ENCODE measurements around the gene GPR162.

The GPR162 gene

DNA sequence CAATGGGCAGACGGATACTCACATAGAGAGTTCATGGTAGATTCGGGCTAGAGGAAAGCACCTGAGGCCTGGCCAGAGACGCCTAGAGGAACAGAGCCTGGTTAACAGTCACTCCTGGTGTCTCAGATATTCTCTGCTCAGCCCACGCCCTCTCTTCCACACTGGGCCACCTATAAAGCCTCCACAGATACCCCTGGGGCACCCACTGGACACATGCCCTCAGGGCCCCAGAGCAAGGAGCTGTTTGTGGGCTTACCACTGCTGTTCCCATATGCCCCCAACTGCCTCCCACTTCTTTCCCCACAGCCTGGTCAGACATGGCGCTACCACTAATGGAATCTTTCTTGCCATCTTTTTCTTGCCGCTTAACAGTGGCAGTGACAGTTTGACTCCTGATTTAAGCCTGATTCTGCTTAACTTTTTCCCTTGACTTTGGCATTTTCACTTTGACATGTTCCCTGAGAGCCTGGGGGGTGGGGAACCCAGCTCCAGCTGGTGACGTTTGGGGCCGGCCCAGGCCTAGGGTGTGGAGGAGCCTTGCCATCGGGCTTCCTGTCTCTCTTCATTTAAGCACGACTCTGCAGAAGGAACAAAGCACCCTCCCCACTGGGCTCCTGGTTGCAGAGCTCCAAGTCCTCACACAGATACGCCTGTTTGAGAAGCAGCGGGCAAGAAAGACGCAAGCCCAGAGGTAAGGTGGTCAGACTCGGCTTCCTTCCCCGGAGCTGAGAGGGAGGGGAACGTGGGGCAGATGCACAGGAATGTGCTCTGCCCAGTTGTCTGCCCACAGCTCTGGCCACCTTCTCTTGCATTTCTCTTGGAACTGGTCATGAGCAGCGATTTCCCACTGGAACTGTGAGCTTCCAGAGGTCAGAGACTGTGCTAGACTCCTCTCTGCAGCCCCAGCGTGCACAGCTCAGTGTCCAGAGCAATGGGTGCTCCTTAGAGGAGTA lies 32.4 kb upstream of the GPR162 start, which contains the start of gene CD4:
TSS of gene CD4 (plus strand) at position 557 of the 953 bp plus-strand sequence. CDS start 10,611 bp downstream, outside the sequence.
- peak; percentile 76 for DNase-seq

DNA sequence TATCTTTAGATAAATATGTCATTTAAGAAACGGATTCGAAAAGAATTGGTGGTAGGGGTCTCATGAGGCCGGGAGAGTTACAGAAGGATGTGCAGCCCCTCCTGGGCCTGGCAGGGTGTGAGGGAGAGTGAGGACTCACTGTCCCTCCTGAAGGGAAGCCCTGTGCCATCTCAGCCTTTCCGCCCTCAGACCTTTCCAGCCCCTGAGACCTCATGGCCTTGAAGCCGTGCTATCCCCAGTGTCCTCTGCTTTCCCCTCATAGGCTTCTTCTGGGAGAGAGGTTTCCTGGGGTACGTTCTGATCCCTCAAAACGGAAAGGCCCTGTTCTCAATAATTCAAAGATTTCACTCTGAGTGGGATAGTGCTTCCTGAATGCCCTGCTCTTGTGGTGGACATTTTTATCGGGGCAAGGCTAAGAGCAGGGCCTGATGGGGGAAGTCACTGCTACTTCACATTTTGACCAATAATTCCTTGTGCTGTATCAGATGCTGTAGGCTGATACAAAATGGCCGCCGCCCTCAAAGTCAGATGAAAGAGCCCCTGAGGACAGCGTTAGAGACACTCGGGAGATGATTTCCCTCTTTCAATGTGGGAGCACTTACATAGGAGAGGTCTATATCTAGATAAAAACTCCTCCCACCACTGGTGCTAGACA lies 31.0 kb upstream of the GPR162 start:
- peak in 1 of 2 donors; percentile 48 for DNase-seq

DNA sequence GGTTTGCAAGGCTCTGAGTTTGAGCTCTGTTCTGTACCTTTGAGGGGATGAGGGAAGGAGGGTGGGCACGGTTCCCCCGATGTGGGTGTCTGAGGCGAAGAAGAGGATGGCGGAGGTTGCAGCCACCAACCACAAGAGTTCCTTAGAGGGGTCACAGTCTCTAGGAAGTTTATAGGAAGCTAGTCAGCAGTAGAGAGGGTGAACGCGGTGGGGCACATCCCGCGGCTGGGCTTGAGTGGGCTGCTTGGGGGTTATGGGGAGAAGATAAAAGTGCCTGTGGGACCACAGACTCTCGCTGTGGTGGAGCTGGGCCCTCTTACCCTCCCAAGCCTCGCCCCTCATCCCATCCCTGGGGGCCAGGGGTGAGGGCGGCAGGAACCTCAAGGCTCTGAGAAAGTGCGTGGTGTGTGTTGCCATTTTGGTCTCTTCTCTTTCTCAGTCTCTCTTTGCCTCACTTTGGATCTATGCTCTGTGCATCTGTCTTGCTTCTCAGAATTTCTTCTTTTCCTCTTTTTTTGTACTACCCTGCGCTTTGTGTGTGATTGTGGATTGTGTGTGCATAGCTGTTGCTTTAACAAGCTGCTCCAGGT lies 29.6 kb upstream of the GPR162 start:
- no peak for DNase-seq

DNA sequence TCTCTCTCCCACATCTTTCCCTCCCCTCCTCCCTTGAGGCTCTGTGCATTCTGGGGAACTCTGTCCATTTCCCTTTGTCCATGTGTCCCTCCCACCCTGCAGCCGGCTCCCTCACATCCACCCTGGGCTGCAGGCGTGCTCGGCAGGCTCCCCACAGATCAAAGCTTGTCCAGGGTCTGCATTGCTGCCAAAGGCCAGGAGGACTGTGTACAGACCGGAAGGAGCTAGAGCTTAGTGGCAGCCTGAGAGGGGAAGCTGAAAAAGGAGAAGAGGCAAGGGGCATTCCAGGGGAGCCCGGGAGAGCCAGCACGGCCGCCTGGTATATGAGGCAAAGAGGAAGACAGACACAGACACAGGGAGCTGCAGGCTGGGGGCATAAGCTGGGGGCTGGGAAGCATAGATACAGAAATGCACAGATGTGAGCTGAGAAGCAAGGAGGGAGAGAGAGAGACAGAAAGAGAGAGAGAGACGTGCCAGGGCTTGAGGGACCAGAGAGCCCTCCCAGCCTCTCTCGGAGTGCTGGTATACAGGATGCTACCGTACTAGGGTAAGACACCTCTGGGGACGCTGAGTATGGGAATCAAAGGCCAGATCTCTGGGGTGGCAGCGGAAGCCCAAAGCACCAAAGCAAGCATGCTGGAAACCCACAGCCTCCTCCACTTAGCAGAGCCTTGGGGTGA lies 29.0 kb upstream of the GPR162 start:
- DNase-seq = peak; percentile 48 to 61

DNA sequence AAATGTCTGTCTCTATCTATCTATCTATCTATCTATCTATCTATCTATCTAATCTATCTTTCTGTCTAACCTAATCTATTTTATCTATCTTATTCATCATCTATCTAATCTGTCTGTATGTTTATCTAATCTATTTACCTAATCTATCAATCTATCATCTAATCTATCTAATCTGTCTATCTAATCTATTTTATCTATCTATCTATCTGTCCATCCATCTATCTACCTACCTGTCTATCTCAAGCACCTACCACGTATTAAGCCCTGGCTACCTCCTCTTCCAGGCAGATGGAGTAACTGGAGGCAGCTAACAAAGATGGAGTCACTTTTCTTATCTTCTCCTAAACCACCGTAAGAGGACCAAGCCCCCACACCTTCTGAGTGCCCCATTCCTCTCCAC lies 26.5 kb upstream of the GPR162 start:
- no peak for DNase-seq

DNA sequence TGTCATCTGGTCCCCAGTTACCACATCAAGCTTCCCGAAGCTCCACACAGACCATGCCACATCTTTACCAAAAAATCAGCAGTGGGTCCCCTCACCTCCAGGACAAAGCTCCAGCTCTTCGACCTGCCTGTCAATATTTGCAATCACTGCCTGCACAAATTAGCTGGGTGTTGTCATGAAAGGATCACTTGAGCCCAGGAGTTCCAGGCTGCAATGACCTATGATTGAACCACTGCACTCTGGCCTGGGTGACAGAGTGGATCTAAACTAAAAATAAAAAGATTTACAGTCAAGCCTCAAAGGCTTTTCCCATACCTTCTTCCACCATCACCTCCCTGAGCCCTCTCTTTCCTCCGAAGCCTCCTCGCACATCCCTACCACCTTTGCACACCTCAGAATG lies 25.0 kb upstream of the GPR162 start:
- no peak for DNase-seq

DNA sequence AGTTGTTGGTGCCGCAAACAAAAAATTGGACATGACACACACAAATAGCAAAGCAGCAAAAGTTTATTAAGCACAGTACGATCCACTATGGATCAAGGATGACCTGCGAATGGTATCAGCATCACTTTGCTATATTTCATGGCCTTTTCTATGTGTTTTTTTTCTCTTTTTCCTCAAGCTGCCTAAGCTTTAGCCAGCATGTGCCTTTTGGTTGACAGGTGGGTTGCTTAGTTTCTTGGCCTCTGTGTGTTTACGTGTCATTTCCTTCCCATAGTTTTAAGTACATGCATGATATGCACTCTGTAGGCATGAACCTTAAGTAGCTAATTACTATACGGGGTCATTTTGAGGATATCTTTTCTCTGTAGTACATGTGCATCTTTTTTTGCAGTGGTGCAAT lies 22.5 kb upstream of the GPR162 start:
- DNase-seq = no peak

DNA sequence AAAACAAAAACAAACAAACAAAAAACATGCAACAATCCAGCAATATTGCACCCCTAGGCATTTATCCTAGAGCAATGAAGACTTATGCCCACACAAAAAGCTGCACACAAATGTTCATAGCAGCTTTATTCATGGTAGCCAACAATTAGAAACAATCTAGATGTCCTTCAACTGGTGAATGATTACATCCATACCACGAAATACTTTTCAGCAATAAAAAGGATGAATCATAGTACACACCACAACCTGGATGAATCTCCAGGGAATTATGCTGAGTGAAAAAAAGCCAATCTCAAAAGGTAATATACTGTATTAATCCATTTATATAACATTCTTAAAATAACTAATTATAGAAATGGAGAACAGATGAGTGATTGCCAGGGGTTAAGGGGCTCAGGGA lies 14.5 kb upstream of the GPR162 start:
- DNase-seq = no peak

DNA sequence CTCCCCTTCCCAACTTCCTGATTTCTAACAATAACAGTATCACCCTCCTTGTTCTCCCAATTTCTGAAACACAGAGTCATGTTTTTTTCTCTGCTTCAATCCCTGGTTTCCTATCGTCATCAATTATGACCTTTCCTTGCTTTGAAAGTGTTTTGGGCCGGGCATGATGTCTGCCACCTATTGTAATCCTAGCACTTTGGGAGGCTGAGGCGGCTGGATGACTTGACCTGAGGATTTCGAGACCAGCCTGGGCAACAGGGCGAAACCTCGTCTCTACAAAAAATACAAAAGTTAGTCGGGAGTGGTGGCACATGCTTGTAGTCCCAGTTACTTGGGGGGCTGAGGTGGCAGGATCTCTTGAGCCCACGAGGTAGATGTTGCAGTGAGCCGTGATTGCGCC lies 12.6 kb upstream of the GPR162 start:
- DNase-seq = no peak

DNA sequence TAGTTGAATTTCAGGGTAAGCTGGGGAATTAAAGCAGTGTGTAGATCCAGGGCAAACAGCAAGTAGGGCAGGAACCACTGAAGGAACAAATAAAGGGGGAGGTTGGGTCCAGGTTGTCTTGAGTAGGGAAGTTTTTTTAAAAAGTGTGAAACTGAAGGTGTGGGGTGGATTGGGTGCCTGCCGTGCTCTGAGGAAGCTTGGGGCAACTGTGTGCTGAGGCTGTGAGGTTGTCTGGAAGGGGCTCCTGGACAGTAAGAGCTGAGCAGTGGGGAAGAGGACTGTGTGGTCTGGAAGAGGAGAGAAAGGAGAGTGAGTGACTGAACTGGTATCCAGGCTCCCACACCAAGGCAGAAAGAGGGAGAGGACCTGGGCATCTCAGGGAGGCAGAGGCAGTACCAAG lies 10.9 kb upstream of the GPR162 start:
- DNase-seq = no peak

DNA sequence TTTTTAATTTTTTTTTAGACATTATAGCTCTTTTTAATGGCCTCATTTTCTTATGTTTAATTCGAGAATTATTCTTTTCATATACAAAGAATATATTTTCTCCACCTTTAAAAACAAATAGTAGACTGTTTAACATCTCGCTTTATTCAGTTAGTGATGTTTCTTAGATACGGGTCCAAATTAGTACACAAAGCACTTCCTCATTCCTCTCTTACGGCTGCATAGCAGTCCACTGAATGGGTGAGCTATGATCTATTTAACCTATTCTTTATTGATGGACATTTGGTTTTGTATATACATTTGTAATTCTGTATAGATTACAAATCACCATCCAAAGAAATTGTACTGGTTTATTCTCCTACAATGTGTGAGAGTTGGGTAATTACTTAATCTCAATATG lies 8.3 kb upstream of the GPR162 start:
- no peak for DNase-seq

DNA sequence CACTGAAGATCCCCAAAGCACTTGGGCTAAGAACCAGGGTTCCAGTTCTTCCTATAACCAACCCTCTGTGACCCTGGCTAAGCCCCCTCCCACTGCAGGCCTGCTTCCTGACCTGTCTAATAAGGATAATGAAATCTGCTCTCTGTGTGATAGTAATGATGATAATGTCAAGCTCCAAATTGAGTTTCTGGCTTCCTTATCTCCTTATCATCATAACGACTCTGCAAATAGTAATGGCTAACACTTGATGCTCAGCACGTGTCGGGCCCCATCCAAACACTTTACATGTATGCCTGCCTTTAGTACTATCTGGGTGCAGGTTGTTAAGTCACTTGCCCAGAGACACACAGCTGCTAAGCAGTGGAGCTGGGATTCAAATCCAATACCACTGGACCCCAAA lies 5.0 kb upstream of the GPR162 start:
- DNase-seq = no peak

DNA sequence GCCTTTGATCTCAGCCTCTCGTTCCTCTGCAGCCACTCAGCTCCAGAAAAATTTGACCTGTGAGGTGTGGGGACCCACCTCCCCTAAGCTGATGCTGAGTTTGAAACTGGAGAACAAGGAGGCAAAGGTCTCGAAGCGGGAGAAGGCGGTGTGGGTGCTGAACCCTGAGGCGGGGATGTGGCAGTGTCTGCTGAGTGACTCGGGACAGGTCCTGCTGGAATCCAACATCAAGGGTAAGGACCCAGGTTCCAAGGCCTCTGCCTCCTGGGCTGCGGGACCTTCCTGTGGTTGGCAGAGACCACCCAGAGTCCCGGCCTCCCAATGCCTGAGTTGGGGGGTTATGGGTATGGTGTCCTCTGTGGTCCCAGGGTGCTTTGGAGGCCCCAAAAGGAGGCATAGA lies 4.5 kb upstream of the GPR162 start:
- no peak for DNase-seq

DNA sequence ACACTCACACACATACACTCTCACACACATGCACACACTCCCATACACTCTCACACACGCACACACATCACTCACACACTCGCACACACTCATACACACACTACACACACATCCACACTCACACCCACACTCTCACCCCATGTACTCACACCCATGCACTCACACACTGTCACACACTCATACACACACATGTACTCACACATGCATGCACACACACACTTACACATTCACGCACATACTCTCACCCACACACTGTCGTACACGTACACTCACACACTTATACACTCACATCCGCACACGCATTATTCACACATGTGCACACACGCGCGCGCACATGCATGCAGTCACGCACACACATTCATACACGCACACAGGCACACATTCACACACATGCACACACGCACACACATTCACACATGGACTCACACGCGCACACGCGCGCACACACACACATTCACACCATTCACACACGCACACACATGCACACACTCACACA lies 3.9 kb upstream of the GPR162 start:
- no peak for DNase-seq

DNA sequence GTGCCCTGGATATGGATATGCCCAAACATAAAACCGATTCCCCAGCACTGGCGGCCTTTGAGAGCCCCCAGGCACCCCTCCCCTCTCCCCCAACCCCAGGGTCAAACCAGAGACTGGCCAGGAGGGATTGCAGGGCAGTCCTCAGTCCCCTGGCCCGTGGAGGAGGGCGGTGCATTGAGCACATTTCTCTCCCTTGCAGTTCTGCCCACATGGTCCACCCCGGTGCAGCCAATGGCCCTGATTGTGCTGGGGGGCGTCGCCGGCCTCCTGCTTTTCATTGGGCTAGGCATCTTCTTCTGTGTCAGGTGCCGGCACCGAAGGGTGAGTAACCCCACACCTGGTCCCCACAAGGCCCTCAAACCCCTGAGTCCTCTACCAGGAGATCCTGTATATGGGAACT lies 3.4 kb upstream of the GPR162 start:
- no peak for DNase-seq

DNA sequence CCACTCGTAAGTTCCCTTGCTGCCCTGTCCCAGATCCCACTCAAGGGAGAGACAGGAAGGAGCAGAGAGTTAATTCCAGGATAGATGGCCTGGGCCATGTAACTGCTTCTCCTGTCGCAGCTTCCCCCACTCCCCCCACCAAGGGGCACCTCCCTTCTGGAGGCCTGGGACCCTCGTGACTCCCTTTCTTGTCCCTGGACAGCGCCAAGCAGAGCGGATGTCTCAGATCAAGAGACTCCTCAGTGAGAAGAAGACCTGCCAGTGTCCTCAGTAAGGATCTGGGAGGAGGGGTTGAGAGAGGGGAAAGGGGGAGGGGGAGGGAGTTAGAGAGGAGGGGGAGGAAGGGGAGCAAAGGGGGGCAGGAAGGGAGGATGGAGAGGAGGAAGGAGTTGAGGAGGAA lies 3.0 kb upstream of the GPR162 start:
- no peak for DNase-seq

DNA sequence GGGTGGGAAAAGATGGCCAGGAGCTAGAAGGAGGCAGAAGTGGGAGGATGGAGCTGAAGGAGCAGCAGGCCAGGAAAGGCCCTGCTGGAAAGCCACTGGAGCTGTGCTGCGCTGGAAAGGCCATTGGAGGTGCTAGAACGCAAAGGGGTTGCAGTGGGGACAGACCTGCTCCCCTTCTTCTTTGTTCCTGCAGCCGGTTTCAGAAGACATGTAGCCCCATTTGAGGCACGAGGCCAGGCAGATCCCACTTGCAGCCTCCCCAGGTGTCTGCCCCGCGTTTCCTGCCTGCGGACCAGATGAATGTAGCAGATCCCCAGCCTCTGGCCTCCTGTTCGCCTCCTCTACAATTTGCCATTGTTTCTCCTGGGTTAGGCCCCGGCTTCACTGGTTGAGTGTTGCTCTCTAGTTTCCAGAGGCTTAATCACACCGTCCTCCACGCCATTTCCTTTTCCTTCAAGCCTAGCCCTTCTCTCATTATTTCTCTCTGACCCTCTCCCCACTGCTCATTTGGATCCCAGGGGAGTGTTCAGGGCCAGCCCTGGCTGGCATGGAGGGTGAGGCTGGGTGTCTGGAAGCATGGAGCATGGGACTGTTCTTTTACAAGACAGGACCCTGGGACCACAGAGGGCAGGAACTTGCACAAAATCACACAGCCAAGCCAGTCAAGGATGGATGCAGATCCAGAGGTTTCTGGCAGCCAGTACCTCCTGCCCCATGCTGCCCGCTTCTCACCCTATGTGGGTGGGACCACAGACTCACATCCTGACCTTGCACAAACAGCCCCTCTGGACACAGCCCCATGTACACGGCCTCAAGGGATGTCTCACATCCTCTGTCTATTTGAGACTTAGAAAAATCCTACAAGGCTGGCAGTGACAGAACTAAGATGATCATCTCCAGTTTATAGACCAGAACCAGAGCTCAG lies 2.3 kb upstream of the GPR162 start:
- no peak for DNase-seq

DNA sequence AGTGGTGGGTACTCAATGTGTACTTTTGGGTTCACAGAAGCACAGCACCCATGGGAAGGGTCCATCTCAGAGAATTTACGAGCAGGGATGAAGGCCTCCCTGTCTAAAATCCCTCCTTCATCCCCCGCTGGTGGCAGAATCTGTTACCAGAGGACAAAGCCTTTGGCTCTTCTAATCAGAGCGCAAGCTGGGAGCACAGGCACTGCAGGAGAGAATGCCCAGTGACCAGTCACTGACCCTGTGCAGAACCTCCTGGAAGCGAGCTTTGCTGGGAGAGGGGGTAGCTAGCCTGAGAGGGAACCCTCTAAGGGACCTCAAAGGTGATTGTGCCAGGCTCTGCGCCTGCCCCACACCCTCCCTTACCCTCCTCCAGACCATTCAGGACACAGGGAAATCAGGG lies 1.5 kb upstream of the GPR162 start:
- no peak for DNase-seq

DNA sequence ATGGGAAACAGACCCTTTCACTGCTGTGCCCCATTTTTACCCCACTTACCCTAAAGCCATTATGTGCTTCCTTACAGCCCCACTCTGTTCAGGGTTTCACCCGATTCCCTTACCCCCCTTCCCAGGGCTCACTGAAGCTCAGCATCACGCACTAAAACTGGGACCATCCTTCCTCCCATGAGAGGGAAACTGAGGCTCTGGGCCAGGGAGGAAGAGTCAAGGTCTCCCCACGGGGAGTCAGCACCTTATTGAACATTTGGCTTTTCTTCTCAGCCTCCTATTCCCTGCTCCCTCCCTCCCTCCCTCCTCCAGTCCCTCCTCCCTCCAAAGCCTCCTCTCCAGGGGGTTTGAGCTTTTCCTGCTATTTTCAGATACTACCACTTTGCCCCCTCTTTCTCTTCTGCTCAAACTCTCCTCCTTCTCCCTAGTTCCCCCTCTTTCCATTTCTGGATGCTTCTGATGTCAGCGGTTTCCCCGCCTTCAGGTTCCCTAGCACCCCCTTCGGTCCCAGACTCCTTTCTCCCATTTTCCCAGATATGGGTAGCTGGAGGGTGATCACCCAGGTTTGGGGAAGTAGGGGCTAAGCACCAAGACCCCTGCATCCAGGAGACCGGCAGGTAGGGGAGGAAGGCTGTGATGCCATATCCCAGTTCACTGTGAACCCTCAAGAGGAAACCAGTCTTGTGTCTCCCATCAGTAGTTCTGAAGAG lies 960 bp downstream of the GPR162 start:
- DNase-seq = no peak

DNA sequence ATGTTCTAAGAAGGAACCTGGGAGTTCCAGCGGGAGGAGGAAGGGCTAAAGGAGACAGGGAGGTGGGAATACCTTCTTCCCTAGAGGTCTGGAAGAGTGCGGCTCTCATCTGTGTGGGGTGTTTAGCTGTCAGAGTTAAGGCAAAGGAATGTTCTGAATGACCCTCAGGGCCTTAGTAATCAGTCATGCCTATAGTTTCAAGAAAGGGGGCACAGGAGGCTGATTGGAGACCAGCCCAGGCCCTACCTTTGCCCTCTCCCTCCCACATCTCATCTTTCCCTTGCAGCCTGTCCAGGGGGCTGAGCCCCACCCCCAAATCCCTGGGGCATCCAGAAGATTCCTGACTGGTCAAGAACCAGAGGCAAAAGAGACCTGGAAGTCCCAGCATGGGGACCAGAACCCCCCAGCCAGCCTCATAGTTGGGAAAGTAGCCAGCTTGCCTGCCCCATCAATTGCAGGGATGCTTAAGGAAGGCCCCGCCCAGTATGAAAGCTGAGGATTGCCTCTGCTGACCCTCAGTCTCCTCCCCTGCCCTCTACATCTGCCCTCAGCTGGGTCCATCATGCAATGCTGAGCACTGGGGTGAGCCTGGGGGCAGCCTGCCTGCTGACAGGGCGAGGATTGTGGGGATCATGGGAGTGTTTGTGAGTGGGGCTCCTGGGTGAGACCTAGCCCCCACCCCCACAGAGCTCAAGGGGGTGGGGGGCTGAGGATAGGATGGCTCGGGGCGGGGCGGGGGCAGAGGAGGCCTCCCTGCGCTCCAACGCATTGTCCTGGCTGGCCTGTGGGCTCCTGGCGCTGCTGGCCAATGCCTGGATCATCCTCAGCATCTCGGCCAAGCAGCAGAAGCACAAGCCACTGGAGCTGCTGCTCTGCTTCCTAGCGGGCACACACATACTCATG lies 1.8 kb downstream of the GPR162 start:
- no peak for DNase-seq
